ENCODE results near the gene BIN2.

The BIN2 gene

DNA sequence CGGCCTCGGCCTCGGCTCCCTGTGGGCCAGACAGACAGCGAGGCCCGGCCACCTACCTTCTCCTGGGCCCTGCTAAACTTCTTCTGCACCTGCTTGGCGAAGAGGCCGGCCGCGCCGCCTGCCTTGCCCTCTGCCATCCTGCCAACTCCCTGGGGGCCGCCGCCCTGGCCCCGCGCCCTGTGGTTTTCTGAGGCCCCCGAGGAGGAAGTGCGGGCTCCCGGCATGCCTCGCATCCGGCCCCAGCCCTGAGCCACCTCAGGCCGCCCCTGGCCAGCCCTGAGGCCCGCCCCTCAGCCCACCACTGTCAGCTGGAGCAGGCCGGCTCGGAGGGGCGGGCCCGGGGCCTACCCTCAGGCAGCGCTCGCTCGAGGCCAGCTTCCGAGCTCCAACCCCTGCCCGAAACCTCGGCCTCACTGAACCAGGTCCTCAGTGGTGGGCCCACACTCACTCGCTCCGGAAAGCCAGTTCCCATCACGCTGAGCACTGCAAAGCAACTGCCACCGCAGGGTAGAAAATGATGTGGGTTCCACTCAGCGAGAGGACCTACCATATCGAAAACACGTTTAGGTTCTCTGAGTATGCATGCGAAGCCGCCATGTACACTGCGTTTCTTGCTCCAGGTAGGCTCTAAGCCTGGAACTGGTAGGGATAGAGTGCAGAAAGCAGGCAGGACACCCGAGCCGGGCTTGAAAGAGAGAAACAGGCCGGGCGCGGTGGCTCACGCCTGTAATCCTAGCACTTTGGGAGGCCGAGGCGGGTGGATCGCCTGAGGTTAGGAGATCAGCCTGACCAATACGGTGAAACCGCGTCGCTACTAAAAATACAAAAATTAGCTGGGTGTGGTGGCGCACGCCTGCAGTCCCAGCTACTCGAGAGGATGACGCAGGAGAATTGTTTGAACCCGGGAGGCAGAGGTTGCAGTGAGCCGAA is at the start of gene BIN2:
TSS of gene BIN2 (minus strand) at position 209 of the 930 bp plus-strand sequence. CDS start at position 137, 72 bp downstream.
- peak within 1 kb of the TSS; percentile 89 for H3K27ac Mint-ChIP-seq
- H3K4me3 Mint-ChIP-seq, result peak within 1 kb of the TSS; percentile 78
- ATAC-seq, result peak; percentile 92
- no peaks in the 10 kb centered on the region for H3K36me3 Mint-ChIP-seq
- no peaks in the 10 kb centered on the region for H3K9me3 Mint-ChIP-seq
- no peaks in the 10 kb centered on the region for H3K27me3 Mint-ChIP-seq
- H3K4me1 Mint-ChIP-seq, result peaks cover 81% of the 10 kb centered on the region

DNA sequence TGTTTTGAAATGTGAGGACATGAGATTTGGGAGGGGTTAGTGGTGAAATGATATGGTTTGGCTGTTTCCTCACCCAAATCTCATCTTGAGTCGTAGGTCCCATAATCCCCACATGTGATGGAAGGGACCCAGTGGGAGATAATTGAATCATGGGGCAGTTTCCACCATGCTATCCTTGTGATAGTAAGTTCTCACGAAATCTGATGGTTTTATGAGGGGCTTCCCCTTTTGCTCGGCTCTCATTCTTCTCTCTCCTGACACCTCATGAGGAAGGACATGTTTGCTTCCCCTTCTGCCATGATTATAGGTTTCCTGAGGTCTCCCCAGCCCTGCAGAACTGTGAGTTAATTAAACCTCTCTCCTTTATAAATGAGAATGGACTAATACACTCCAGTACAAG is 49.2 kb upstream of the BIN2 start:
- ATAC-seq, result no peak
- no peak overlapping the region for H3K27ac Mint-ChIP-seq
- no peaks in the 10 kb centered on the region for H3K27me3 Mint-ChIP-seq
- H3K4me1 Mint-ChIP-seq, result peaks cover 44% of the 10 kb centered on the region
- peaks cover 42% of the 10 kb centered on the region for H3K36me3 Mint-ChIP-seq
- H3K9me3 Mint-ChIP-seq, result no peaks in the 10 kb centered on the region
- no peak overlapping the region for H3K4me3 Mint-ChIP-seq

DNA sequence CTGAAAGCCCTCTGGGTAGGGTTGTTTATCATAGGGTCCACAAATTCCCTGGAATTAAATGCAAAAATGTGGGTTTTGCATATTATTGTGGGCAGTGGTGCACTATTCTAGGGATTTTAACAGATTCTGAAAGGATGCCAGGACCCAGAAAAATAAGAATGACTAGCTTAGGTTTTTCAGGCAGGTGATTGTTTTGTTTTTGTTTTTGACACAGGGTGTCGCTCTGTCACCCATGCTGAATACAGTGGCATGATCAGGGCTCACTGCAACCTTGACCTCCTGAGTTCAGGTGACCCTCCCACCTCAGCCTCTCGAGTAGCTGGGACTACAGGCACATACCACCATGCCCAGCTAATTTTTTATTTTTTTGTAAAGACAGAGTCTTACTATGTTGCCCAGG is 48.0 kb upstream of the BIN2 start:
- H3K27ac Mint-ChIP-seq, result no peak overlapping the region
- H3K36me3 Mint-ChIP-seq, result peaks cover 30% of the 10 kb centered on the region
- no peaks in the 10 kb centered on the region for H3K9me3 Mint-ChIP-seq
- H3K27me3 Mint-ChIP-seq, result no peaks in the 10 kb centered on the region
- no peak for ATAC-seq
- H3K4me3 Mint-ChIP-seq, result no peak overlapping the region
- H3K4me1 Mint-ChIP-seq, result peaks cover 44% of the 10 kb centered on the region

DNA sequence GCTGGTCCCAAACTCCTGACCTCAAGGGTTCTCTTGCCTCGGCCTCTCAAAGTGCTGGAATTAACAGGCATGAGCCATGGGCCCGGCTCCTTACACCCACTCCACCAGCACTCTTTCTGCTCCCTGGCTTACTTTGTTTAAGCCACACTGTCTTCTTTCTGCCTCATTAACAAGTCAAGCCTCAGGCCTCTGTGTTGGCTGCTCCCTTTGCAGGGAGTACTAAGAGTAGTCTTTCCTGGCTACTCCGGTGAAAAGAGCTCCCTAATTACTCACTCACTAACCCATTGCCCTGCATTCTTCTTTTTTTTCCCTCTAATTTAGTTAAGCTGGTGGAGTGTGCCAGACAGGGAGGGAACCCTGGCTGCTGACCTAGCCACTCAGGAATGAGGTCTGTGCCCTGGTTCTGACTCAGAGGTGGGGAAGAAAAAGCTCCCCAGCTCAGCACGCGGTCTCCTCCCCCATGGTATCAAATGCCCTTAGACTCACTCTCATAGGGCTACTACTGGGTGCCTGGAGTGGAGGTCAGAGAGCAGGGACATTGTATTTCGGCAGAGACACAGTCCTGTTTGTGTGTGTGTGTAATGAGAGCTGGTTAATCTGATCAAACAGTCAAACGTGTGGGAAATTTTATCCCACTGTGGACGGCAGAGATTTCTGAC is 47.5 kb upstream of the BIN2 start:
- no peaks in the 10 kb centered on the region for H3K27me3 Mint-ChIP-seq
- no peak for ATAC-seq
- no peaks in the 10 kb centered on the region for H3K9me3 Mint-ChIP-seq
- H3K27ac Mint-ChIP-seq, result peak overlapping the region; percentile 15
- H3K4me3 Mint-ChIP-seq, result no peak overlapping the region
- H3K36me3 Mint-ChIP-seq, result peaks cover 30% of the 10 kb centered on the region
- peaks cover 44% of the 10 kb centered on the region for H3K4me1 Mint-ChIP-seq

- H3K27ac Mint-ChIP-seq, result no peak overlapping the region
- H3K27me3 Mint-ChIP-seq, result no peaks in the 10 kb centered on the region
- ATAC-seq, result no peak
- H3K4me3 Mint-ChIP-seq, result no peak overlapping the region
- H3K4me1 Mint-ChIP-seq, result peaks cover 44% of the 10 kb centered on the region
- peaks cover 30% of the 10 kb centered on the region for H3K36me3 Mint-ChIP-seq
- H3K9me3 Mint-ChIP-seq, result no peaks in the 10 kb centered on the region
Measured at GRCh38 chr12:51370667-51371066, 46.7 kb upstream of the BIN2 start.

- Mint-ChIP-seq H3K27me3 (no peaks in the 10 kb centered on the region), H3K4me3 (peak overlapping the region; percentile 28), H3K9me3 (no peaks in the 10 kb centered on the region), H3K36me3 (peaks cover 21% of the 10 kb centered on the region), H3K27ac (peak overlapping the region; percentile 56), H3K4me1 (peaks cover 44% of the 10 kb centered on the region)
- ATAC-seq, result no peak
Measured at GRCh38 chr12:51369581-51369980, 45.6 kb upstream of the BIN2 start.

DNA sequence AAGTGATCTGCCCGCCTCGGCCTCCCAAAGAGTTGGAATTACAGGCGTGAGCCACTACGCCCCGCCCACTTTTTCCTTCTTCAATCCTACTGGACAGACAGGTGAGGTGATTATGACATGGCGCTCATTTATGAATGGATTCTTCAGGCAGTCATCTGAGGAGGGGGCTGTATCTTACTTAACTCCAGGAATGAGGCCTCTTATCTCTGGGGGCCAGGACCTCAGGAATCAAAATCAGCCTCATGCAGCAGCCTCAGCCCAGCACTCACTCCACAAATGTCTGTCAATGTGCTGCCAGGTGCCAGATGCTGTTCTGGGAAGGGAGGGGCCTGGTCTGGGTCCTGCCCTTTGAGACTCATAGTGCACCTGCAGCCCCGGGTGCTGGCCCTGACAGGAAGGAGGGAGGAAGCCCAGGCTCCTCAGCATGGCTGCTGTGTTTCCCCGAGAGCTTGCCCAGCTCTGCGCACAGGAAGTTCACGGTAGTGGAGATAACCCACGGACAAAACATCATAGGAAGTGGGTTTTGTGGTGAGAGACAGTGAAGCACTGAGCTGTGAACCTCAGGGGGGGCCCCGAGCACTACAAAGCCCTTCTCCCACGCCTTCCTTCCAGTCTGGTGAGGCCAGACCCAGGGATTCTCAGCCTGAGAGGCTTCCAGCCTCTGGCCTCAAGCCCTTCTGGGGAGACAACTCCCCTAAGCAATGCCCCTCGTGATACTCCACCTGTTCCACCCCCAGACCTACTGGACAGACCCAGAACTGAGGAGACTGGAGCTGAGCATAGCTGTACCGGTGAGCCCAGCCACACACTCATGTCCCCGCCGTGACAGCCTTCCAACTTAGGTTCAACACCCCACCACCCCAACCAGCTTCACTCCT is 44.9 kb upstream of the BIN2 start:
- H3K4me3 Mint-ChIP-seq, result peak overlapping the region; percentile 50
- H3K36me3 Mint-ChIP-seq, result peaks cover 19% of the 10 kb centered on the region
- H3K9me3 Mint-ChIP-seq, result no peaks in the 10 kb centered on the region
- peak; percentile 99 for ATAC-seq
- no peaks in the 10 kb centered on the region for H3K27me3 Mint-ChIP-seq
- H3K4me1 Mint-ChIP-seq, result peaks cover 44% of the 10 kb centered on the region
- peak overlapping the region; percentile 56 for H3K27ac Mint-ChIP-seq

DNA sequence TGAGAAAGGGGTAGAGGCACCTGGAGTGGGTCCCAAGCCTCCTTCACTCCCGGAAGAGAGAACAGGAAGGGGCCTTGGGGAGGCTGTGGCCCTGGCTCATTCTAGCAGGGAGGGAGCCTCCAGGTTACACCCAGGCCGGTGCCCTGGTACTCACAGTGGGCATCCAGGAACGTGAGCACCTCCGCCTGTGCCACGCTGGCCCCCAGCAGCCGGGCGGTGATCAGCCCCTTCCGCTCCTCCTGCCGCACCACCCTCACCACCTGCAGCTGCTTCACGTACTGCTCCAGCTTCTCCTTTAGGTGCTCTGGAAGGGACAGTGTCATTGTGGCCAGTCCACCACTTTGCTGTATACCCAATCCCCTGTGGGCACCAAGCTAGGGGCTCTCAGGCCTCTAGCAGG is 41.3 kb upstream of the BIN2 start:
- no peaks in the 10 kb centered on the region for H3K9me3 Mint-ChIP-seq
- peaks cover 41% of the 10 kb centered on the region for H3K4me1 Mint-ChIP-seq
- no peak for ATAC-seq
- no peak overlapping the region for H3K4me3 Mint-ChIP-seq
- peaks cover 14% of the 10 kb centered on the region for H3K27me3 Mint-ChIP-seq
- no peak overlapping the region for H3K27ac Mint-ChIP-seq
- peaks cover 33% of the 10 kb centered on the region for H3K36me3 Mint-ChIP-seq

- ATAC-seq, result no peak
- H3K36me3 Mint-ChIP-seq, result peaks cover 43% of the 10 kb centered on the region
- peaks cover 42% of the 10 kb centered on the region for H3K4me1 Mint-ChIP-seq
- no peaks in the 10 kb centered on the region for H3K9me3 Mint-ChIP-seq
- H3K27ac Mint-ChIP-seq, result no peak overlapping the region
- peaks cover 16% of the 10 kb centered on the region for H3K27me3 Mint-ChIP-seq
- no peak overlapping the region for H3K4me3 Mint-ChIP-seq
Measured at GRCh38 chr12:51364001-51364400, 40.0 kb upstream of the BIN2 start.

DNA sequence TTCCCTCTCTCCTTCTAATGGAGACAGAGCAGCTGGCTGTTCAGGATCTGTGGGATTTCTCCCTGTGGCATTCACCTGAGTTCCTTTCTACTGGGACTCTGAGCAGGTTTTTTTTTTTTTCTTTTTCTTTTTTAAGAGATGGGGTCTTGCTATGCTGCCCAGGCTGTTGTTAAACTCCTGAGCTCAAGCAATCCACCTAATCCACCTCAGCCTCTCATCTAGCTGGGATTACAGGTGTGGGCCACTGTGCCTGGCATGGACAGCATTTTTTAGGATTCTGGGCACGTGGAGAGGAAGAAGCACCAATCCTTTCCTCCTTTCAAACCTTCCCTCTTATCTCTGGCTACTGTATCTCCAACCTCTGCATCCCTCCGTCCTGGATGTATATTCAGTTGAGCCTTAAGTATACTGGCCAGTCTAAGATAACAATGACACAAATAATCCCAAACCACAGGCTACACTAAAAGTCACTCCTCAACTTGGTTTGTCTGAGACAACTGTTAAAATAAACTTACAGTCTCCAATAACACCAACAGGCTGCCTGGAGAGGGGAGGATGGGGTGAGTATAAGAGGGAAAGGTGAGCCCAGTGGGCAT is 38.9 kb upstream of the BIN2 start:
- no peak overlapping the region for H3K27ac Mint-ChIP-seq
- no peaks in the 10 kb centered on the region for H3K9me3 Mint-ChIP-seq
- H3K4me1 Mint-ChIP-seq, result peaks cover 42% of the 10 kb centered on the region
- peaks cover 49% of the 10 kb centered on the region for H3K36me3 Mint-ChIP-seq
- H3K27me3 Mint-ChIP-seq, result peaks cover 16% of the 10 kb centered on the region
- no peak for ATAC-seq
- H3K4me3 Mint-ChIP-seq, result no peak overlapping the region

GRCh38 chr12:51362307-51362706 is 38.3 kb upstream of the BIN2 start:
- peaks cover 42% of the 10 kb centered on the region for H3K4me1 Mint-ChIP-seq
- H3K27ac Mint-ChIP-seq, result no peak overlapping the region
- H3K27me3 Mint-ChIP-seq, result peaks cover 16% of the 10 kb centered on the region
- H3K36me3 Mint-ChIP-seq, result peaks cover 49% of the 10 kb centered on the region
- ATAC-seq, result no peak
- no peaks in the 10 kb centered on the region for H3K9me3 Mint-ChIP-seq
- H3K4me3 Mint-ChIP-seq, result no peak overlapping the region

- H3K36me3 Mint-ChIP-seq, result peaks cover 49% of the 10 kb centered on the region
- H3K9me3 Mint-ChIP-seq, result peaks cover 2% of the 10 kb centered on the region
- no peak overlapping the region for H3K4me3 Mint-ChIP-seq
- H3K27ac Mint-ChIP-seq, result no peak overlapping the region
- peaks cover 48% of the 10 kb centered on the region for H3K4me1 Mint-ChIP-seq
- peaks cover 16% of the 10 kb centered on the region for H3K27me3 Mint-ChIP-seq
- no peak for ATAC-seq
Measured at GRCh38 chr12:51361161-51362016, 37.4 kb upstream of the BIN2 start.

GRCh38 chr12:51360315-51360714 is 36.3 kb upstream of the BIN2 start:
- H3K36me3 Mint-ChIP-seq, result peaks cover 54% of the 10 kb centered on the region
- no peak overlapping the region for H3K4me3 Mint-ChIP-seq
- H3K9me3 Mint-ChIP-seq, result peaks cover 2% of the 10 kb centered on the region
- ATAC-seq, result no peak
- H3K27me3 Mint-ChIP-seq, result peaks cover 16% of the 10 kb centered on the region
- H3K4me1 Mint-ChIP-seq, result peaks cover 48% of the 10 kb centered on the region
- H3K27ac Mint-ChIP-seq, result peak overlapping the region; percentile 68

DNA sequence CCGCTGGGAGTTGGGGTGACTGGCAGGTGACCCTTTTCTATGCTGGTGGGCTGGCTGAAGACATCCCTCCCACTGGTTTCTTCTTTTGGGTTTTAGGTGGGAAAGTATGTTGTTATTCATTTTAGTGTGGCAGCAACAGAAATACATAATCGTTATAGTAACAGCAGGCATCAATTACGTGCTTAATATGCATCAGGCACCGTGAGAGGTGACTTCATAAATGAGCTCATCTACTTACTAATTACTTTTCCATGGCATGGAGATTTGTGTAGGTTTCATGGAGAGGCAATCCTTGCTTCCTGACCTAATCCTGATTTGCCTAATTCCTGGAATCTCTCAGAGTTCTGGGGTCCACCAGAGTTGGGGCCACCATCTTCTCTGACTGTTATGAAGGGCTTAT is 35.9 kb upstream of the BIN2 start:
- H3K36me3 Mint-ChIP-seq, result peaks cover 54% of the 10 kb centered on the region
- H3K4me3 Mint-ChIP-seq, result no peak overlapping the region
- peaks cover 16% of the 10 kb centered on the region for H3K27me3 Mint-ChIP-seq
- ATAC-seq, result no peak
- H3K27ac Mint-ChIP-seq, result peak overlapping the region; percentile 68
- H3K9me3 Mint-ChIP-seq, result peaks cover 2% of the 10 kb centered on the region
- H3K4me1 Mint-ChIP-seq, result peaks cover 48% of the 10 kb centered on the region

All from stimulated activated memory B cell treated with anti-CD40 and anti-IgM and Interleukin-4, amounts not matched to agents 10 μg/mL and 1 μg/mL and 100 μg/mL, for 72 hours (primary cell).